ENCODE results near the gene HSD17B11. TPM values are rescaled to one million over a fixed set of nuclear protein-coding genes. Genes with fewer than 3 reads are reported as not detected.

HSD17B11 gene
- total RNA-seq, 1 experiment from 2014 or later: 8.8 TPM

DNA sequence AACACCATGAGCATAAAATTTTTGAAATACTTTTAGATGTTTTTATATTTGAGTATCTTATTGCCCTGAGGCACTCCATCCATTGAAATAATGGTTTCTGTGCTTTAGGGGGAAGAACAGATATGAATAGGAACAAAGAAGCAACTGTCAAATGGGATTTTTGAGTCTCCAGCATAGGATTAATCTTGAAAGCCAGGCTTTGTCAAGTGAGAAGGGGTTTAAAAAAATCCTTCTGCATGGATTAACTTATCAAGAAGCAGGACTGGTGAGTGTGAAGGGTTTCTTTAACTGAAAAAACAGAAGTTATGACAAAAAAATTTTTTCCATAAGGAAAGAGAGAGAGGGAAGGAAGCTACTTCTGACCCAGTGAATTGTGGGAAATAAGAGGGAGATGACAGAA lies 23.8 kb upstream of the HSD17B11 start:
- H3K79me2 ChIP-seq (ENCODE audit: insufficient read depth, low read length): no peaks in the 10 kb centered on the region
- H2BK20ac ChIP-seq (ENCODE audit: low read depth, low read length, poor library complexity, severe bottlenecking): no peak overlapping the region
- no peaks in the 10 kb centered on the region for H3K4me1 ChIP-seq (ENCODE audit: insufficient read depth, low read length)
- no peaks in the 10 kb centered on the region for H3K27me3 ChIP-seq (ENCODE audit: insufficient read depth, low read length)
- H3K14ac ChIP-seq (ENCODE audit: insufficient read depth, low read length): no peak overlapping the region
- H3K4me3 Mint-ChIP-seq: no peak overlapping the region
- H3K4ac ChIP-seq (ENCODE audit: low read depth, low read length): no peak overlapping the region
- no peak overlapping the region for H3K18ac ChIP-seq (ENCODE audit: insufficient read length, low read depth, low read length)
- TF ChIP-seq, protein P1, sequence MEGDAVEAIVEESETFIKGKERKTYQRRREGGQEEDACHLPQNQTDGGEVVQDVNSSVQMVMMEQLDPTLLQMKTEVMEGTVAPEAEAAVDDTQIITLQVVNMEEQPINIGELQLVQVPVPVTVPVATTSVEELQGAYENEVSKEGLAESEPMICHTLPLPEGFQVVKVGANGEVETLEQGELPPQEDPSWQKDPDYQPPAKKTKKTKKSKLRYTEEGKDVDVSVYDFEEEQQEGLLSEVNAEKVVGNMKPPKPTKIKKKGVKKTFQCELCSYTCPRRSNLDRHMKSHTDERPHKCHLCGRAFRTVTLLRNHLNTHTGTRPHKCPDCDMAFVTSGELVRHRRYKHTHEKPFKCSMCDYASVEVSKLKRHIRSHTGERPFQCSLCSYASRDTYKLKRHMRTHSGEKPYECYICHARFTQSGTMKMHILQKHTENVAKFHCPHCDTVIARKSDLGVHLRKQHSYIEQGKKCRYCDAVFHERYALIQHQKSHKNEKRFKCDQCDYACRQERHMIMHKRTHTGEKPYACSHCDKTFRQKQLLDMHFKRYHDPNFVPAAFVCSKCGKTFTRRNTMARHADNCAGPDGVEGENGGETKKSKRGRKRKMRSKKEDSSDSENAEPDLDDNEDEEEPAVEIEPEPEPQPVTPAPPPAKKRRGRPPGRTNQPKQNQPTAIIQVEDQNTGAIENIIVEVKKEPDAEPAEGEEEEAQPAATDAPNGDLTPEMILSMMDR (conservative IDR thresholded peaks at IDR 0.05): no peak
- H3K9me3 ChIP-seq (ENCODE audit: control insufficient read depth, low read depth, low read length): no peaks in the 10 kb centered on the region
- no peak overlapping the region for H4K5ac ChIP-seq (ENCODE audit: insufficient read length, low read depth, low read length)
- no peak overlapping the region for H3K27ac Mint-ChIP-seq
- no peak overlapping the region for H4K91ac ChIP-seq (ENCODE audit: insufficient read length, low read depth, low read length)
- H3K79me1 ChIP-seq (ENCODE audit: insufficient read depth, low read depth, low read length, poor library complexity, severe bottlenecking): no peaks in the 10 kb centered on the region
- 0 out of 2 replicates have a peak, but pooled peaks cover 3% of the 10 kb centered on the region for H3K27me3 Mint-ChIP-seq (ENCODE audit: low read depth)
- no peak overlapping the region for H2BK15ac ChIP-seq (ENCODE audit: low read depth, low read length)
- no peak overlapping the region for H3K23ac ChIP-seq (ENCODE audit: insufficient read length, low read depth, low read length)
- H3K27ac ChIP-seq (ENCODE audit: insufficient read length, low read depth, low read length): no peak overlapping the region
- peaks cover 4 to 9% (median 6%) of the 10 kb centered on the region in 3 experiments; a peak in 6 of 7 replicates for H3K36me3 Mint-ChIP-seq (ENCODE audit: insufficient read depth in 1 of 3, low read depth in 3 of 3)
- H2AFZ ChIP-seq (ENCODE audit: low read length): no peak overlapping the region
- H3K4me1 Mint-ChIP-seq: peaks cover 8 to 10% of the 10 kb centered on the region in 2 experiments
- H4K20me1 ChIP-seq (ENCODE audit: control insufficient read depth, insufficient read depth, insufficient read length): no peaks in the 10 kb centered on the region
- H3T11ph ChIP-seq (ENCODE audit: low read length): no peak overlapping the region
- no peak for DNase-seq
- H3K4me2 ChIP-seq (ENCODE audit: insufficient read depth, insufficient read length, low read length): no peak overlapping the region
- H2BK12ac ChIP-seq (ENCODE audit: insufficient read length, low read depth, low read length): no peak overlapping the region
- no peak overlapping the region for H4K8ac ChIP-seq (replicated peaks; ENCODE audit: insufficient read length, low read depth, low read length)
- H3K56ac ChIP-seq (ENCODE audit: insufficient read length, low read depth, low read length): no peak overlapping the region
- H2BK5ac ChIP-seq (ENCODE audit: insufficient read length, low read length): no peak overlapping the region
- no peaks in the 10 kb centered on the region for H3K23me2 ChIP-seq (ENCODE audit: insufficient read length, low read depth, low read length, poor library complexity, severe bottlenecking)
- H3K9ac ChIP-seq (ENCODE audit: extremely low read depth, insufficient read length, low read length): no peak overlapping the region
- H3K9me3 Mint-ChIP-seq: peaks cover 6 to 15% of the 10 kb centered on the region in 2 experiments
- H2BK120ac ChIP-seq (ENCODE audit: low read depth, low read length, poor library complexity, severe bottlenecking): no peak overlapping the region
- H2AK5ac ChIP-seq (ENCODE audit: insufficient read length, low read length): no peak overlapping the region

Data from H9 (cell line).